ENCODE results near the gene KCNJ2. TPM values are rescaled to one million over a fixed set of nuclear protein-coding genes. Genes with fewer than 3 reads are reported as not detected.

KCNJ2 gene
- total and polyA plus RNA-seq, 10 of the 15 experiments (the other 5 are each of a cell fraction or from before 2014, with no cell fraction given) = 1.6 to 10.1 (median 3.2) TPM

DNA sequence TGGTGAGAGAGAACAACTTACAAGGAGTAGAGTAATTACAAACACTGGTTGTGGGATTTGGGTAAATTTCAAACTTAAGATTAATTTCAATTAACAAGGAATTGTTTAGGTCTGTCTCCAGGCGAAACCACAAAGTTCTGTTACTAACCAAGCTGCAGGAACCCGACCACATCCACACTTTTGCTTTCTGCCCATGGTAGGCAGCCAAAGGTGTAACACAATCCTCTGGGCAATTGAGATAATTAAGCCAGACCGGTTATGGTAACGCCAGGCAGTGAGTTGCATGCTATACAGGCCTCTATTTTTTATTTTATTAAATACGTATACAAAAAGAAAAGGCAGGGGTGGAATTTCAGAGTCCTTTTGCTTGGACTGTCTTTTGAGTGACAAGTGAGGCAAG, 12.0 kb downstream of the KCNJ2 start:
- H3K9me3 ChIP-seq (replicated peaks; ENCODE audit: control insufficient read depth, insufficient read depth, low read length) = no peaks in the 10 kb centered on the region
- H3K9ac ChIP-seq (ENCODE audit: control insufficient read depth, insufficient read depth, low read length) = no peak overlapping the region
- POLR2A ChIA-PET = interaction anchor here (1.0 to 2.1 kb wide), 3 partner anchors 10 to 12 kb away, joined by 3 to 8 read pairs (median 7); partner anchors contain the start of gene KCNJ2
- TF ChIP-seq, protein P1, sequence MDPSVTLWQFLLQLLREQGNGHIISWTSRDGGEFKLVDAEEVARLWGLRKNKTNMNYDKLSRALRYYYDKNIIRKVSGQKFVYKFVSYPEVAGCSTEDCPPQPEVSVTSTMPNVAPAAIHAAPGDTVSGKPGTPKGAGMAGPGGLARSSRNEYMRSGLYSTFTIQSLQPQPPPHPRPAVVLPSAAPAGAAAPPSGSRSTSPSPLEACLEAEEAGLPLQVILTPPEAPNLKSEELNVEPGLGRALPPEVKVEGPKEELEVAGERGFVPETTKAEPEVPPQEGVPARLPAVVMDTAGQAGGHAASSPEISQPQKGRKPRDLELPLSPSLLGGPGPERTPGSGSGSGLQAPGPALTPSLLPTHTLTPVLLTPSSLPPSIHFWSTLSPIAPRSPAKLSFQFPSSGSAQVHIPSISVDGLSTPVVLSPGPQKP (IDR thresholded peaks at IDR 0.05; ENCODE audit: low read depth, low read length) = no peak
- no peak for TF ChIP-seq PAX8 (IDR thresholded peaks at IDR 0.05)
- TF ChIP-seq, protein P2, sequence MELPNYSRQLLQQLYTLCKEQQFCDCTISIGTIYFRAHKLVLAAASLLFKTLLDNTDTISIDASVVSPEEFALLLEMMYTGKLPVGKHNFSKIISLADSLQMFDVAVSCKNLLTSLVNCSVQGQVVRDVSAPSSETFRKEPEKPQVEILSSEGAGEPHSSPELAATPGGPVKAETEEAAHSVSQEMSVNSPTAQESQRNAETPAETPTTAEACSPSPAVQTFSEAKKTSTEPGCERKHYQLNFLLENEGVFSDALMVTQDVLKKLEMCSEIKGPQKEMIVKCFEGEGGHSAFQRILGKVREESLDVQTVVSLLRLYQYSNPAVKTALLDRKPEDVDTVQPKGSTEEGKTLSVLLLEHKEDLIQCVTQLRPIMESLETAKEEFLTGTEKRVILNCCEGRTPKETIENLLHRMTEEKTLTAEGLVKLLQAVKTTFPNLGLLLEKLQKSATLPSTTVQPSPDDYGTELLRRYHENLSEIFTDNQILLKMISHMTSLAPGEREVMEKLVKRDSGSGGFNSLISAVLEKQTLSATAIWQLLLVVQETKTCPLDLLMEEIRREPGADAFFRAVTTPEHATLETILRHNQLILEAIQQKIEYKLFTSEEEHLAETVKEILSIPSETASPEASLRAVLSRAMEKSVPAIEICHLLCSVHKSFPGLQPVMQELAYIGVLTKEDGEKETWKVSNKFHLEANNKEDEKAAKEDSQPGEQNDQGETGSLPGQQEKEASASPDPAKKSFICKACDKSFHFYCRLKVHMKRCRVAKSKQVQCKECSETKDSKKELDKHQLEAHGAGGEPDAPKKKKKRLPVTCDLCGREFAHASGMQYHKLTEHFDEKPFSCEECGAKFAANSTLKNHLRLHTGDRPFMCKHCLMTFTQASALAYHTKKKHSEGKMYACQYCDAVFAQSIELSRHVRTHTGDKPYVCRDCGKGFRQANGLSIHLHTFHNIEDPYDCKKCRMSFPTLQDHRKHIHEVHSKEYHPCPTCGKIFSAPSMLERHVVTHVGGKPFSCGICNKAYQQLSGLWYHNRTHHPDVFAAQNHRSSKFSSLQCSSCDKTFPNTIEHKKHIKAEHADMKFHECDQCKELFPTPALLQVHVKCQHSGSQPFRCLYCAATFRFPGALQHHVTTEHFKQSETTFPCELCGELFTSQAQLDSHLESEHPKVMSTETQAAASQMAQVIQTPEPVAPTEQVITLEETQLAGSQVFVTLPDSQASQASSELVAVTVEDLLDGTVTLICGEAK (IDR thresholded peaks at IDR 0.05; ENCODE audit: borderline replicate concordance) = no peak
- TF ChIP-seq, protein P3, sequence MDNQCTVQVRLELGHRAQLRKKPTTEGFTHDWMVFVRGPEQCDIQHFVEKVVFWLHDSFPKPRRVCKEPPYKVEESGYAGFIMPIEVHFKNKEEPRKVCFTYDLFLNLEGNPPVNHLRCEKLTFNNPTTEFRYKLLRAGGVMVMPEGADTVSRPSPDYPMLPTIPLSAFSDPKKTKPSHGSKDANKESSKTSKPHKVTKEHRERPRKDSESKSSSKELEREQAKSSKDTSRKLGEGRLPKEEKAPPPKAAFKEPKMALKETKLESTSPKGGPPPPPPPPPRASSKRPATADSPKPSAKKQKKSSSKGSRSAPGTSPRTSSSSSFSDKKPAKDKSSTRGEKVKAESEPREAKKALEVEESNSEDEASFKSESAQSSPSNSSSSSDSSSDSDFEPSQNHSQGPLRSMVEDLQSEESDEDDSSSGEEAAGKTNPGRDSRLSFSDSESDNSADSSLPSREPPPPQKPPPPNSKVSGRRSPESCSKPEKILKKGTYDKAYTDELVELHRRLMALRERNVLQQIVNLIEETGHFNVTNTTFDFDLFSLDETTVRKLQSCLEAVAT (IDR thresholded peaks at IDR 0.05) = no peak
- no peak for TF ChIP-seq EP300 (IDR thresholded peaks at IDR 0.05; ENCODE audit: borderline replicate concordance in 1 of 2, control insufficient read depth in 1 of 2, low read depth in 2 of 2, low read length in 2 of 2)
- TF ChIP-seq BRCA1 (IDR thresholded peaks at IDR 0.05; ENCODE audit: low read depth, low read length) = no peak
- no peak for TF ChIP-seq BMI1 (IDR thresholded peaks at IDR 0.05; ENCODE audit: borderline replicate concordance)
- TF ChIP-seq, protein P4, sequence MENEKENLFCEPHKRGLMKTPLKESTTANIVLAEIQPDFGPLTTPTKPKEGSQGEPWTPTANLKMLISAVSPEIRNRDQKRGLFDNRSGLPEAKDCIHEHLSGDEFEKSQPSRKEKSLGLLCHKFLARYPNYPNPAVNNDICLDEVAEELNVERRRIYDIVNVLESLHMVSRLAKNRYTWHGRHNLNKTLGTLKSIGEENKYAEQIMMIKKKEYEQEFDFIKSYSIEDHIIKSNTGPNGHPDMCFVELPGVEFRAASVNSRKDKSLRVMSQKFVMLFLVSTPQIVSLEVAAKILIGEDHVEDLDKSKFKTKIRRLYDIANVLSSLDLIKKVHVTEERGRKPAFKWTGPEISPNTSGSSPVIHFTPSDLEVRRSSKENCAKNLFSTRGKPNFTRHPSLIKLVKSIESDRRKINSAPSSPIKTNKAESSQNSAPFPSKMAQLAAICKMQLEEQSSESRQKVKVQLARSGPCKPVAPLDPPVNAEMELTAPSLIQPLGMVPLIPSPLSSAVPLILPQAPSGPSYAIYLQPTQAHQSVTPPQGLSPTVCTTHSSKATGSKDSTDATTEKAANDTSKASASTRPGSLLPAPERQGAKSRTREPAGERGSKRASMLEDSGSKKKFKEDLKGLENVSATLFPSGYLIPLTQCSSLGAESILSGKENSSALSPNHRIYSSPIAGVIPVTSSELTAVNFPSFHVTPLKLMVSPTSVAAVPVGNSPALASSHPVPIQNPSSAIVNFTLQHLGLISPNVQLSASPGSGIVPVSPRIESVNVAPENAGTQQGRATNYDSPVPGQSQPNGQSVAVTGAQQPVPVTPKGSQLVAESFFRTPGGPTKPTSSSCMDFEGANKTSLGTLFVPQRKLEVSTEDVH (IDR thresholded peaks at IDR 0.05; ENCODE audit: low read depth, partially characterized antibody) = no peak
- no peaks in the 10 kb centered on the region; a peak in 1 of 4 replicates for H3K27me3 ChIP-seq (replicated peaks in 1 of 2; ENCODE audit: control insufficient read depth in 2 of 2, insufficient read depth in 2 of 2, low read length in 1 of 2)
- no peaks in the 10 kb centered on the region for H3K36me3 ChIP-seq (ENCODE audit: control insufficient read depth in 2 of 2, insufficient read depth in 2 of 2, low read length in 1 of 2)
- 32% methylated on average over 5 of the region's 5 CpGs for WGBS (ENCODE audit: insufficient coverage, insufficient replicate concordance, low lambda C conversion rate, missing lambda C conversion rate)
- FAIRE-seq = no peak
- CTCF ChIA-PET = interaction anchor here (0.9 to 1.0 kb wide), 2 partner anchors 10 to 61 kb away, joined by 3 to 6 read pairs; no protein-coding TSS in a partner anchor
- no peak overlapping the region for H2AFZ ChIP-seq (ENCODE audit: control insufficient read depth, low read depth, low read length)
- no peak overlapping the region for H3K27ac ChIP-seq (ENCODE audit: control insufficient read depth, insufficient read depth)
- intact Hi-C loops (cut with micrococcal nuclease; ENCODE audit: unreplicated experiment) (no loop called here), in situ Hi-C loops (cut with MboI) (no loop called here)
- SMC1A ChIA-PET (ENCODE audit: uncharacterized antibody, unreplicated experiment) = interaction anchor here (0.7 to 3.4 kb wide), 9 partner anchors 9 to 574 kb away, joined by 3 to 17 read pairs (median 4); no protein-coding TSS in a partner anchor
- H3K79me2 ChIP-seq (ENCODE audit: control insufficient read depth, insufficient read depth, low read length) = no peaks in the 10 kb centered on the region
- ATAC-seq = no peak
- BruUV-seq (replicated peaks) = no TSS peak
- H3K4me2 ChIP-seq (ENCODE audit: control insufficient read depth, insufficient read depth) = no peak overlapping the region
- no peak overlapping the region for H3K4me3 ChIP-seq
- H4K20me1 ChIP-seq (ENCODE audit: control insufficient read depth, insufficient read depth) = no peaks in the 10 kb centered on the region
- DNase-seq (ENCODE audit: low read depth, low spot score) = no peak
- RAD21 ChIA-PET (ENCODE audit: unreplicated experiment) = interaction anchor here (0.7 to 1.0 kb wide), 3 partner anchors 14 to 64 kb away, joined by 3 to 4 read pairs (median 4); no protein-coding TSS in a partner anchor
- no peaks in the 10 kb centered on the region for H3K4me1 ChIP-seq (ENCODE audit: control insufficient read depth, insufficient read depth, low read length)
